ENCODE results near the gene LRP1B.
"Not testable (repeated sequence)": the region's sequence is repeated elsewhere in the genome, so short reads cannot be mapped to it uniquely, and the experiment has no call there.

The LRP1B gene

GRCh38 chr2:140355511-140356090 is 1775.2 kb downstream of the LRP1B start:
- Histone ChIP-seq H3K4me1 (ENCODE audit: insufficient read depth, low read length) (no peaks in the 10 kb centered on the region), H3K9me3 (ENCODE audit: low read length) (no peaks in the 10 kb centered on the region), H3K9ac (ENCODE audit: low read length) (no peak overlapping the region), H3K27ac (ENCODE audit: low read depth, low read length) (no peak overlapping the region), H3K36me3 (ENCODE audit: insufficient read depth, low read length) (no peaks in the 10 kb centered on the region), H3K27me3 (ENCODE audit: control insufficient read depth in 1 of 2, insufficient read depth in 2 of 2, low read length in 2 of 2) (no peaks in the 10 kb centered on the region), H3K4me3 (ENCODE audit: low read depth in 1 of 2, low read length in 2 of 2) (no peak overlapping the region)

- no peak overlapping the region for H3K27ac ChIP-seq (ENCODE audit: low read depth, low read length)
- no peaks in the 10 kb centered on the region for H3K36me3 ChIP-seq (ENCODE audit: insufficient read depth, low read length)
- no peak overlapping the region for H3K4me3 ChIP-seq (ENCODE audit: low read depth in 1 of 2, low read length in 2 of 2)
- H3K4me1 ChIP-seq (ENCODE audit: insufficient read depth, low read length): no peaks in the 10 kb centered on the region
- H3K9me3 ChIP-seq (ENCODE audit: low read length): no peaks in the 10 kb centered on the region
- no peak overlapping the region for H3K9ac ChIP-seq (ENCODE audit: low read length)
- H3K27me3 ChIP-seq (ENCODE audit: control insufficient read depth in 1 of 2, insufficient read depth in 2 of 2, low read length in 2 of 2): no peaks in the 10 kb centered on the region
Measured at GRCh38 chr2:140354544-140354943, 1776.3 kb downstream of the LRP1B start.

- H3K9ac ChIP-seq (ENCODE audit: low read length): no peak overlapping the region
- H3K9me3 ChIP-seq (ENCODE audit: low read length): no peaks in the 10 kb centered on the region
- no peaks in the 10 kb centered on the region for H3K27me3 ChIP-seq (ENCODE audit: control insufficient read depth in 1 of 2, insufficient read depth in 2 of 2, low read length in 2 of 2)
- no peaks in the 10 kb centered on the region for H3K4me1 ChIP-seq (ENCODE audit: insufficient read depth, low read length)
- H3K27ac ChIP-seq (ENCODE audit: low read depth, low read length): no peak overlapping the region
- H3K36me3 ChIP-seq (ENCODE audit: insufficient read depth, low read length): no peaks in the 10 kb centered on the region
- H3K4me3 ChIP-seq (ENCODE audit: low read depth in 1 of 2, low read length in 2 of 2): no peak overlapping the region
Measured at GRCh38 chr2:140353541-140353940, 1777.3 kb downstream of the LRP1B start.

- no peaks in the 10 kb centered on the region for H3K27me3 ChIP-seq (ENCODE audit: control insufficient read depth in 1 of 2, insufficient read depth in 2 of 2, low read length in 2 of 2)
- no peaks in the 10 kb centered on the region for H3K4me1 ChIP-seq (ENCODE audit: insufficient read depth, low read length)
- no peak overlapping the region for H3K27ac ChIP-seq (ENCODE audit: low read depth, low read length)
- H3K9me3 ChIP-seq (ENCODE audit: low read length): no peaks in the 10 kb centered on the region
- H3K36me3 ChIP-seq (ENCODE audit: insufficient read depth, low read length): no peaks in the 10 kb centered on the region
- no peak overlapping the region for H3K9ac ChIP-seq (ENCODE audit: low read length)
- H3K4me3 ChIP-seq (ENCODE audit: low read depth in 1 of 2, low read length in 2 of 2): no peak overlapping the region
Measured at GRCh38 chr2:140351692-140352091, 1779.1 kb downstream of the LRP1B start.

- Histone ChIP-seq H3K9ac (ENCODE audit: low read length) (no peak overlapping the region), H3K4me3 (ENCODE audit: low read depth in 1 of 2, low read length in 2 of 2) (no peak overlapping the region), H3K9me3 (ENCODE audit: low read length) (no peaks in the 10 kb centered on the region), H3K27me3 (ENCODE audit: control insufficient read depth in 1 of 2, insufficient read depth in 2 of 2, low read length in 2 of 2) (no peaks in the 10 kb centered on the region), H3K4me1 (ENCODE audit: insufficient read depth, low read length) (no peaks in the 10 kb centered on the region), H3K36me3 (ENCODE audit: insufficient read depth, low read length) (no peaks in the 10 kb centered on the region), H3K27ac (ENCODE audit: low read depth, low read length) (no peak overlapping the region)
Measured at GRCh38 chr2:140349695-140350094, 1781.1 kb downstream of the LRP1B start.

- no peaks in the 10 kb centered on the region for H3K27me3 ChIP-seq (ENCODE audit: control insufficient read depth in 1 of 2, insufficient read depth in 2 of 2, low read length in 2 of 2)
- no peaks in the 10 kb centered on the region for H3K36me3 ChIP-seq (ENCODE audit: insufficient read depth, low read length)
- no peaks in the 10 kb centered on the region for H3K4me1 ChIP-seq (ENCODE audit: insufficient read depth, low read length)
- no peak overlapping the region for H3K9ac ChIP-seq (ENCODE audit: low read length)
- H3K9me3 ChIP-seq (ENCODE audit: low read length): no peaks in the 10 kb centered on the region
- H3K4me3 ChIP-seq (ENCODE audit: low read depth in 1 of 2, low read length in 2 of 2): no peak overlapping the region
- H3K27ac ChIP-seq (ENCODE audit: low read depth, low read length): no peak overlapping the region
Measured at GRCh38 chr2:140348826-140349225, 1782.0 kb downstream of the LRP1B start.

GRCh38 chr2:140344838-140345237 is 1786.0 kb downstream of the LRP1B start:
- Histone ChIP-seq H3K9me3 (ENCODE audit: low read length) (no peaks in the 10 kb centered on the region), H3K4me3 (ENCODE audit: low read depth in 1 of 2, low read length in 2 of 2) (no peak overlapping the region), H3K36me3 (ENCODE audit: insufficient read depth, low read length) (no peaks in the 10 kb centered on the region), H3K9ac (ENCODE audit: low read length) (no peak overlapping the region), H3K27ac (ENCODE audit: low read depth, low read length) (no peak overlapping the region), H3K27me3 (ENCODE audit: control insufficient read depth in 1 of 2, insufficient read depth in 2 of 2, low read length in 2 of 2) (no peaks in the 10 kb centered on the region), H3K4me1 (ENCODE audit: insufficient read depth, low read length) (no peaks in the 10 kb centered on the region)

- not testable (repeated sequence) for H3K36me3 ChIP-seq (ENCODE audit: insufficient read depth, low read length); H3K9me3 ChIP-seq (ENCODE audit: low read length); H3K27ac ChIP-seq (ENCODE audit: low read depth, low read length); H3K4me3 ChIP-seq (ENCODE audit: low read depth in 1 of 2, low read length in 2 of 2); H3K27me3 ChIP-seq (ENCODE audit: control insufficient read depth in 1 of 2, insufficient read depth in 2 of 2, low read length in 2 of 2); H3K4me1 ChIP-seq (ENCODE audit: insufficient read depth, low read length); H3K9ac ChIP-seq (ENCODE audit: low read length)
Measured at GRCh38 chr2:140344266-140344665, 1786.5 kb downstream of the LRP1B start.

GRCh38 chr2:140338795-140339194 is 1792.0 kb downstream of the LRP1B start:
- H3K36me3 ChIP-seq (ENCODE audit: insufficient read depth, low read length): no peaks in the 10 kb centered on the region

GRCh38 chr2:140337061-140337460 is 1793.8 kb downstream of the LRP1B start:
- no peaks in the 10 kb centered on the region for H3K4me1 ChIP-seq (ENCODE audit: insufficient read depth, low read length)
- no peak overlapping the region for H3K4me3 ChIP-seq (ENCODE audit: low read depth in 1 of 2, low read length in 2 of 2)
- H3K27ac ChIP-seq (ENCODE audit: low read depth, low read length): no peak overlapping the region
- no peak overlapping the region for H3K9ac ChIP-seq (ENCODE audit: low read length)
- no peaks in the 10 kb centered on the region for H3K36me3 ChIP-seq (ENCODE audit: insufficient read depth, low read length)
- no peaks in the 10 kb centered on the region for H3K27me3 ChIP-seq (ENCODE audit: control insufficient read depth in 1 of 2, insufficient read depth in 2 of 2, low read length in 2 of 2)
- H3K9me3 ChIP-seq (ENCODE audit: low read length): no peaks in the 10 kb centered on the region

More at GRCh38 chr2:140338795-140339194, 1792.0 kb downstream of the LRP1B start:
- Histone ChIP-seq H3K4me3 (ENCODE audit: low read depth in 1 of 2, low read length in 2 of 2) (no peak overlapping the region), H3K9ac (ENCODE audit: low read length) (no peak overlapping the region), H3K4me1 (ENCODE audit: insufficient read depth, low read length) (no peaks in the 10 kb centered on the region), H3K9me3 (ENCODE audit: low read length) (no peaks in the 10 kb centered on the region), H3K27ac (ENCODE audit: low read depth, low read length) (no peak overlapping the region), H3K27me3 (ENCODE audit: control insufficient read depth in 1 of 2, insufficient read depth in 2 of 2, low read length in 2 of 2) (no peaks in the 10 kb centered on the region)

GRCh38 chr2:140316345-140316744 is 1814.5 kb downstream of the LRP1B start:
- Histone ChIP-seq H3K4me1 (ENCODE audit: insufficient read depth, low read length) (no peaks in the 10 kb centered on the region), H3K9ac (ENCODE audit: low read length) (no peak overlapping the region), H3K9me3 (ENCODE audit: low read length) (no peaks in the 10 kb centered on the region), H3K4me3 (ENCODE audit: low read depth in 1 of 2, low read length in 2 of 2) (no peak overlapping the region), H3K27me3 (ENCODE audit: control insufficient read depth in 1 of 2, insufficient read depth in 2 of 2, low read length in 2 of 2) (no peaks in the 10 kb centered on the region), H3K27ac (ENCODE audit: low read depth, low read length) (no peak overlapping the region), H3K36me3 (ENCODE audit: insufficient read depth, low read length) (no peaks in the 10 kb centered on the region)

- no peak overlapping the region for H3K27ac ChIP-seq (ENCODE audit: low read depth, low read length)
- no peaks in the 10 kb centered on the region for H3K9me3 ChIP-seq (ENCODE audit: low read length)
- H3K27me3 ChIP-seq (ENCODE audit: control insufficient read depth in 1 of 2, insufficient read depth in 2 of 2, low read length in 2 of 2): no peaks in the 10 kb centered on the region
- no peak overlapping the region for H3K9ac ChIP-seq (ENCODE audit: low read length)
- no peaks in the 10 kb centered on the region for H3K4me1 ChIP-seq (ENCODE audit: insufficient read depth, low read length)
- no peak overlapping the region for H3K4me3 ChIP-seq (ENCODE audit: low read depth in 1 of 2, low read length in 2 of 2)
- H3K36me3 ChIP-seq (ENCODE audit: insufficient read depth, low read length): no peaks in the 10 kb centered on the region
Measured at GRCh38 chr2:140311905-140312304, 1818.9 kb downstream of the LRP1B start.
